ENCODE data around the gene EIF1B. TPM values are rescaled to one million over a fixed set of nuclear protein-coding genes. Genes with fewer than 3 reads are reported as not detected.
"Not testable (repeated sequence)": the region's sequence is repeated elsewhere in the genome, so short reads cannot be mapped to it uniquely, and the experiment has no call there.

EIF1B gene
- 17.9 TPM for total RNA-seq

DNA sequence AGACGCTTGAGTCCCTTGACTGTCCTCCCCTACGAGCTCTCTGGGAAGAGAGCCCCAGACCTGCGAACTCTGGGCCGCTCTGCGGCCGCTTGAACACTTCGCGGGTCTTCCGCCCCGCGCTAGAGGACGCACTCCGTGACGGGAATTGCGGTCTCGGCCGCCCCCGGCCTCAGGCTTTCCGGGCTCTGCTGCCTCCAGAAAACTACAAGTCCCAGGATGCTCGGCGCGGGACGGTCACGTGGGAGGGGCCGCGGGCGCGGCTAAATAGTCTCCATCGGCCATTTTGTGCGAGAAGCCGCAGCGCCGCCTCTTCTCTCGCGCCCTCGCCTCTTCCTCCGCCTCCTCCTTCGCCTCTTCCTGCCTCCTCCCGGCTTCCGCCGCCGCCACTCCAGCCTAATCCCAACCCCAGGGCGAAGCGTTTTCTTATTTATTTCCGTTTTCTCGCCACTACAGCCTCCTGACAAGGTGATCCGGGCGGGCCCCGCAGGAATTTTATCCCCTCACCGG is at the start of gene EIF1B:
TSS of gene EIF1B (plus strand) at position 290 of the 507 bp plus-strand sequence. CDS start 235 bp downstream, outside the sequence.
- peak; percentile 94 for ATAC-seq
- peak; percentile 99 for DNase-seq (ENCODE audit: low spot score)

DNA sequence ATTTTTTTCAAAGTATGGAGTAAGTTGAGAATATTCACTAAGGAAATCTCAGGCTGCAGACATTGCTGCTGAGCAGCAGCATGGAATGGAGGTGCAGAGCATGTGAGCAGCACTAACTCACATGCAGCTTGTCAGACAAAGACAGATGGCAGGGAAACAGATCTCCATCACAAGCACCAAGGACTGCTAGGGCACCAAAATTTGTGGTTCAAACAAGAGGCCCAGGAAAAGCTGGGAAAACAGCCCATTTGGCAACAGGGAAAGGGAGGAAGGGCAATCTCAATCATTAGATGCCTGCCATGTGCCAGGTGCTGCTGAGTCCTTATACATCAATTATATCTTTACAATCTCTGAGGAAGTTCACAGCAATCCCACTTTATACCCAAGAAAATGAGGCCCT is 47.2 kb upstream of the EIF1B start:
- DNase-seq (ENCODE audit: low spot score) (no peak), ATAC-seq (peak; percentile 64)

DNA sequence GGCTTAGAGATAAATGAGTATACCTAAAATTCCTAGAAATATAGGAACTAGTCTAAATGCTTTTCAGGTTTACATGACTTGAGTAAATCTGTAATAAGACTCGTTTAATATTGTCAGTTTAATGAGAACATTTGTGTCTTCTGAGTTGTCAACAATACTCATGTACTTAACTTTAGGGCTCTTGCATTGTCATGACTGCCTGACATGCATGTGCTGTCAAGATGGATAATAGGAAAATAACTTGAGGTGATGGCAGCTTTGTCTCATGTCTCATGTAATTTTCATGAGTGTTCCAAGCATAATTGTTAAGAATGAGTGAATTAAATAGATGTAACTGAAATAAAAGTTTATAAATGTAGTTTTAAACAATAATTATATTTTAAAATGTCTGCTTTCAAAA is 45.1 kb upstream of the EIF1B start:
- ATAC-seq (no peak), DNase-seq (ENCODE audit: low spot score) (no peak)

DNA sequence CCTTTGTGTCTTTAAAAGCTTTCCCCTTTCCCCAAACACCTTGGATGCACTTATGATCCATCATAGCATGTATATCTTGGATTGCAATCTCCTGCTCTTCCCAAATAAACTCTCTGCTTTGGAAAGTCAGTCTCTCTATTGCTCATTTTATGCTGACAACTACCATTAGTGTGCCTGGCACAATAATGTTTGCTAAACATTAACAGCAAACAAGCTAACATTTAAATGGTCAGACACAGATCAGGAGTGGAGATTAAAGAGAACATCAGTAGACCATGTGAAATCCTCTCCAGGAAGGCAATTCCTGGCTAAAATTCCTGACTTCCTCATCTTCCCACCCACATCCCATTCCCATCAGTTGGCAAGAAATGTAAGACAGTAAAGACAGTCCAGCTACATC is 44.3 kb upstream of the EIF1B start:
- ATAC-seq: peak; percentile 80

DNA sequence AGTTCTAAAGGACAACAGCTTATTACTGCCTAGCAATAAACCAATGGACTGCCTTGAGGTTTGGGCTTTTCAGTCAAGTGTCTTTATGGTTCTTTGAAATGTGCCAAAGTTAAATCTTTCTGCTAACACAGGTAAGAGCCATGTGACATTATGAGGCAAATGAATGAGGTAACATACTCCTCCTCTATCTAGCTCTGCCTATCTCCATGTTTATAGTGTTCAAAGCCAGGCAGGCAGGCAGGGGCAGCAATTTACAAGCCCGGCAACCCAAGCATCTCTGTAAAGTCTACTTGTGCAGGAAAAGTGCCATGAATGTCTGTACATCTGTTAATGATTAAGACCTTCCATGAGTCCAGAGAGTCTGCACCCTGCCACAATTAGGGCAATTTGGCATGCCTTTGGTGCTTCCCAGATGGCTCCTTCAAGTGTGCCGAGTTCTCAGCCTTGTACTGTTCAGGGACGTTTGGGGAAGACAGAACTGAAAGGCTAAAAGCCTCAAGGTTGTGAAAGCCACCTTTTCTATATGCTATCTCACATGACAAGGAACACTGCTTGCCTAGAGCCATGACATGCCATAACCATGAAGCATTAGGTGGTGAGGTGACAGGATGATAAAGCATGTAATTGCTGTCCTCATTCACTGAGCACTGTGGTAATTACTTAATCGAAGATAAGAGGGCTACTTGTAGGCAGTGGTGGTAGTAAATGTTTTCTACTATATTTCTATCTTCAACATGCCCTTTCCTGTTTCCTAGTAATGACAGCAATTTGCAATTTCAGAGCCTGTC is 41.4 kb upstream of the EIF1B start:
- ATAC-seq (peak; percentile 70), DNase-seq (ENCODE audit: low spot score) (no peak)

More for the DNA sequence above, 44.3 kb upstream of the EIF1B start:
- no peak for DNase-seq (ENCODE audit: low spot score)

DNA sequence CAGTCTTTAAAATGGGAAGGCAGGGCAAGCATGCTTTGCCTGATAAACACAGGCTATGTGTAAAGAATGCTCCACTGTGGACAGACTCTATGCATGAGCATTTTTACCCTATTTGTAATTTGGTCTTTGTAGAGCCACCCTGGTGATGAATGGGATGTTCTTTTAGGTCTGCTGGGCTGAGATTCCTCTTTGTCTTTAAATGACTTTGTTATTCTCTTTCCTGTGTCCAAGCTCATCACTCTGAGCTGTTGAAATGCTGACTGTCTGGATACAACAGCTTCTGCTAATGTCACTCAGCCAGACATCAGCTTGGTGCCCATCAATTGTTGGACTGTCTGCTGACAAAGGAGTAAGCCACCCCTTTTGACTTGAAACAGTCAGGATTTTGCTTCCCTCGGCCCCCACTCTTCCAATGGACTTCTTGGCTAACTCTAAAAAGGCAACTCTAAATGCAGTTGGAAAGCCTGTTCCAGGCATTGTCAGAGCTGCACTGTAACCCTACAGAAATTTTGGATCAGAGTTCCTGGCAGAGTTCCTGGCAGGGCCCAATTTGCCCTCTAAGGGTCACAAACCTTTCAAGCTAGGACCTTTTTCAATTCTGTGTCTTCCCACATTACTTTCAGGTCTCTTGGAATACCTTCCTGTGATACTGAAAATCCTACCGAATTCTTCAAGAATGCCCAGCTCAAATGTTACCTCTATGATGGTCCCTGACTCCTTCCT is 40.5 kb upstream of the EIF1B start:
- DNase-seq (ENCODE audit: low spot score) (no peak), ATAC-seq (peak; percentile 51)

DNA sequence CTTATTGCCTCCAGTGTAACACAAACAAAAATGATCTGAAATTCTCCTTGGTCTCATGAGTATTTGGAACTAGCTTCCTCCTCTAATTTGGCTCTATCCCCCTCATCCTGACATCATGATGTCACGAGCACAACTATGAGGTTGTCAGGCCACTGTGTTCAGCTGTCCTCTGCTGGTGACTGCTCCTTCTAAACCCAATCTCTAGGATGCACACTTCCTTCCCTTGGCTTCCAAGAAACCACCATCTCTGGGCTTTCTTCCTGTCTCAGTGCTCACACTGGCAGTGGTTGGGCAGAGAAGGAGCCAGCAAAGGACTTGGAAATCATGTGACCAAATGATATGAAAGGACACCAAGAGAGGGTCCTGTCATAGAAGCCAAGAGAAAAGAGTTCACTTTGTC is 30.7 kb upstream of the EIF1B start:
- DNase-seq (ENCODE audit: low spot score): no peak
- ATAC-seq: no peak

DNA sequence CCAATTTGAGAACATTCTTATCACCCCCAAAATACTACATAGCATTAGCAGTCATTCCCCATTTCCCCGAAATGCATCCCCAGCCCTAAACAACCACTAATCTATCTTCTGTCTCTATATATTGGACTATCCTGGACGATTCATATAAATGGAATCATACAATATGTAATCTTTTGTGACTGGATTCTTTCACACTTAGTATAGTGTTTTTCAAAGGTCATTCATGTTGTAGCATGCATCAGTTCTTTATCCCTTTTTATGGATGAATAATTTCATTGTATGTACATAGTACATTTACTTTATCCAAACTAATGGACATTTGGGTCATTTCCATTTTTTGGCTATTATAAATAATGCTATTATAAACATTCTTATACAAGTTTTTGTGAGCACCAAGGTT is 27.5 kb upstream of the EIF1B start:
- no peak for ATAC-seq

DNA sequence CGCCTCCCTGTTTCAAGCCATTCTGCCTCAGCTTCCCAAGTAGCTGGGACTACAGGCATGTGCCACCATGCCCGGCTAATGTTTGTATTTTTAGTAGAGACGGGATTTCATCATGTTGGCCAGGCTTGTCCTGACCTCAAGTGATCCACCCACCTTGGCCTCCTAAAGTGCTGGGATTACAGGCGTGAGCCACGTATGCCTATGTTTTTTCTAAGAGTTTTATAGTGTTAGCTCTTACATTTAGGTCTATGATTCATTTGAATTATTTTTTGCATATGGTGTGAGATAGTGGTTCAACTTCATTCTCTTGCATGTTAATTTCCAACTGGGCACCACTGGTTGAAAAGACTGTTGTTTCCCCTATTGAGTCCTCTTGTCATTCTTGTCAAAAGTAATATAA is 26.4 kb upstream of the EIF1B start:
- not testable (repeated sequence) for ATAC-seq; DNase-seq (ENCODE audit: low spot score)

More for the DNA sequence above, 27.5 kb upstream of the EIF1B start:
- no peak for DNase-seq (ENCODE audit: low spot score)

DNA sequence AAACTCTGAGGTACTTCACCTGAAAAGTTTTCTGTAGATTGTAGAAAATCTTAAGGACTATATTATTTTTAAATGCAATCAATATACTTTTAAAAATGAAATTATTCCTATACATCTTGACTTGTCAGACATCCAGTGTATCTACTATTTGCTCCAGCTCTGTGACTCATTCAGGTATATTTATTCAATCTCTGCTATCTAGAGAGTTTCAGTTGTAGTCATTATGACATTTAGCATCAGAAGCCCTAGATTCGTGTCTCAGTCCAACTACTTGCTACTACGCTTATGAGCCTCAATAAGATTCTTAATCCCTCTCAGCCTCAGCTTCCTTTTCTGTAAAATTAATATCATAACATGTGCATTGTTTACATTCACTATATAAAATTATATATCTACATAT is 22.3 kb upstream of the EIF1B start:
- DNase-seq (ENCODE audit: low spot score): no peak
- ATAC-seq: no peak

DNA sequence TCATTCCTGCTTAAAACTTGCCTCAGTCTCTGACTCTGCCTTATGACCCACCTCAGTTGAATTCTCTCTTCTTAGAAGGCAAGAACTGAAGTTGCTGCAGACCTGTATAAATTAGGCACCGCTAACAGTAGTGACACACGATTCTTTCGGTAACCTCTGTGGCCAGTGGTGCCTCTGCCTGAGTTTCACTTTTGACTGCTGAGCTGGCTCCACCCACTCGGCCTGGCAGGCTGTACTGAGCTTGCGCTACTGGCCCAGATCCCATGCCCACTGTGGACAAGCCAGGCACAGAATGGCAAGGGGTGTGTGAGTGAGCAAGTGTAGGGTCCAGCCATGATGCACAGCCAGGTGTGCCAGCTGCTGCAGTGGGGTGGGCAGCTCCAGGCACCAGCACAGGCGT is 19.1 kb upstream of the EIF1B start:
- ATAC-seq: peak; percentile 85
- DNase-seq (ENCODE audit: low spot score): no peak

DNA sequence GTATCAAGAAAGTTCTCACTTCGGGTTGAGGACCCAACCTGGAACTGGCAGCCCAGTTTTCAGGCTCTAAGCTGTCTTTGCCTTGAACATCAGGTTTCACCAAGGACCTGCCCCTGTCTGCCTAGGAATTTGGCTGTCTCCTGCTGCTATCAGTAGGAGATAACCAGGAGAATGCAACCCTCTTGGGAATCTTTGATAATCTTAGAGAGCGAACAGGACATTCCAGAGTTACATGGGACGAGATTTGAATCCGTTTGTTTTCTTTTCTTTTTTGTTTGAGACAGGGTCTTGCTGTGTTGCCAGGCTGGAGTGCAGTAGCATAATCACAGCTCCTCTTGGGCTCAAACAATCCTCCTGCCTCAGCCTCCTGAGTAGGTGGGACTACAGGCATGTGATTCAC is 18.0 kb upstream of the EIF1B start:
- no peak for ATAC-seq
- DNase-seq (ENCODE audit: low spot score): no peak

DNA sequence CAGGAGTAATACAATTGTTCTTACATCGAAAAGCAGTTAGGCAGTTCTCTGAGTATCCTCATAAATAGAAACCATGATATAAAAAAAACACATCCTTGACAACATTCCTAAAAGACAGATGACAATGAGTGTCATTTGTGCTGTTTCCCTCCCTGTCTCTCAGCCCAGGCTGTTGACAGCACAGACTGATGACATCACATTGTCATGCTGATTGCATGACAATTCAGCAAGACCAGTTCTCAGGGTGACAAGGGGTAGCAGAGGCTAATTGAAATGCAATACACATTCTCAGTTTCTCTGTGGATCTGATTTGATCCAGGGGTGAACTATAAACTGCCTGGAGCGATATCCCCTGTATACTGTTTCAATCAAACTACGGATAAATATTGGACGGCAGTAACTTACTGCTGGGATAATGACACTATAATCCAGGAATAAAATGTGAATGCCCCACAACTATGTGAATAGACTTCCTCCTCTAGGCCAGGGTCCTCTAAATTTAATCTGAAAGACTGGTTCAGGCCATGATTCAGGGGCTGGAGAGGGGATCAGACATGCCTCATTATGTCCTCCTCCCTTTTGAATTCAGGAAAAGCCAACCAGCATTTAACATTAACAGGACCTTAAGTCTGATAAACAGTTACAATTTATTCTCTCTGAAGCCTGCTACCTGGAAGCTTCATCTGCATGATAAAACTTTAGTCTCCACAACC is 16.7 kb upstream of the EIF1B start:
- ATAC-seq: no peak
- no peak for DNase-seq (ENCODE audit: low spot score)

DNA sequence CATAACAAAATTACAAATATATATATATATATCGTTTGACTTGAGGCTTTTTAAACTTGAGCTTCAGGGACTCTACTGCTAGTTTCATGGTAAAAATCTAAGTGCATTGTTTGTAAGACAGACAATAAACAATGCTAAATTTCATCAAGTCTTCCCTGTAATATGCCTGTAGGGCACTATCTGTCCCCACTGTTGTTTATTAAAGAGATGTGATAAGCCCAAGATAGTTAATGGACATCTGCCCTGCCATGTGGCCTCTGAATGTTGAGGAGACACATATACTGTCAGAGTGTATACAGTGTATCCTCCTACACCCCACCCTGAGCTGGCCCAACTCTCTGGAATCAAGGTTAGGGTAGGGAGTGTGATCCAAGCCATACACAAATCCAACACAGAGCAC is 15.1 kb upstream of the EIF1B start:
- DNase-seq (ENCODE audit: low spot score): no peak

DNA sequence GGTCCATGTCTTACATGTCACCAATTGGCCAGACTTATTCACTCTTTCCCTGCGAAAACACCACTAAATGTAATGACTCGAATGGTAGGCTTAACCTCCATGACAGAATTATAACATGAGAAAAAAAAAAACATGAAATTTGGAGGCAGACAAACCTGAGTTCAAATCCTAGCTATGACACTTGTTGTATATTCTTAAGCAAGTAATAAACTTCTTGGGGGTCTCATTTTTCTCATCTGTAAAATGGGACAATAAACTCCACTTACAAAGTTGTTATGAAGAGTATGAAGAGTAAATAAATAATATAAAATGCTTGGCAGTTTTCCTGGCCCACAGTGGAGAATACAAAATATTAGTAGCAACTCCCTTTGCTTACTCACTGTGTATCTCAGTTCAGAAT is 11.4 kb upstream of the EIF1B start:
- no peak for DNase-seq (ENCODE audit: low spot score)
- ATAC-seq: no peak

More for the DNA sequence above, 15.1 kb upstream of the EIF1B start:
- ATAC-seq: no peak

DNA sequence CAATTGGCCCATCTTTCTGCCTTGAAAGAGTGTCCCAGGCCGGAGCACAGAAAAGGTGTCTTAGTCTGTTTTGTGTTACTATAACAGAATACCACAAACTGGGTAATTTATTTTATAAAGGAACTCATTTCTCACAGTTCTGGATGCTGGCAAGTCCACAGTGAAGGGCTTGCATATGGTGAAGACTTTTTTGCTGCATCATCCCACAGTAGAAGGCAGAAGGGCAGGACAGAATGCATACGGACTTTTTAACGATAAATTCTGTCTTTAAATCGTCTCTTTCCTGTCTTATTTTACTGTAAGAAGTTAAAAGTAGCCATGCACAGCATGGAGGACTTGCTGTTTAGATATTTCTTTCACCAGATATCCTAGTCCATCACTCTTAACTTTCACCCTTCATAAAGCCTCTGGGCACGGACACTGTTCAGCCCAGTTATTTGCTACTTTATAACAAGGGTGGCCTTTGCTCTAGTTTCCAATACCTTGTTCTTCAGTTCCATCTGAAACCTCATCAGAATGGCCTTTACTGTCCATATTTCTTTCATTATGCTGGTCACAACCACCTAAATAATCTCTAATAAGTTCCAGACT is 10.3 kb upstream of the EIF1B start:
- no peak for DNase-seq (ENCODE audit: low spot score)
- no peak for ATAC-seq

DNA sequence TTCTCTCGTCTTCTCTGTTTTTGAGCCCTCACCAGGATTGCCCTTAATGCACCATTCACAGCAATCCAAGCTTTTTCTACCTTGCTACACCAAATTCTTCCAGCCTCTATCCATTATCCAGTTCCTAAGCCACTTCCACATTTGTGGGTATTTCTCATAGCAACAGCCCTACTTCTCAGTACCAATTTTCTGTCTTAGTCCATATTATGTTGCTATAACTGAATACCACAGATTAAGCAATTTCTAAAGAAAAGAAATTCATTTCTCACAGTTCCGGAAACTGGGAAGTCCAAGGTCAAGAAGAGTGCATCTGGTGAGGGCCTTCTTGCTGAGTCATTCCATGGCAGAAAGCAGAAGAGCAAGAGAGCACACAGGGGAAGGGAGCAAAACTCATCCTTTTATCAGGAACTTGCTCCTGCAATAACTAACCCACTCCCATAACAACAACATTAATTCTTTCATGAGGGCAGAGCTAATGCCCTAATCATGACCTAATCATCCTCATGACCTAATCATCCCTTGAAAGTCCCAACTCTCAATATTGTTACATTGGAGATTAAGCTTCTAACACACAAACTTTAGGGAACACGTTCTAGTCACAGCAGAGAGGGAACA is 9.7 kb upstream of the EIF1B start:
- ATAC-seq (peak; percentile 76), DNase-seq (ENCODE audit: low spot score) (no peak)

DNA sequence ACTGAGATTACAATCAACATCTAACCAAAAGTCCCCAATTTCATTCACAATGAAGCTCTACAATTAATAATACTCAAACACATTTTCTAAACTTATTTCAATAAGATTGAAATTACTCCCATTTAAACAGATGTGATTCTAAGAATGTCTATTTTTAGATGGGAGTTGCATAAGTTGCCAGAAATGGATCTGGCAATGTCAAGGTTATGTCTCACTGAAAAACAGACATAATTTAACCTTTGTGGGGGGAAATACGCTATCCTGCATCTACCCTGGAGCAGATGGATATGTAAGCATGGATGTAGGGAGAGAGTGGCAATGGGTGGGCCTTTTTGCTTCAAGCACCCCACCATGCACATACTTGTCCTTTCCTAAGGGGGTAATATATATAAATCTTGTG is 6.7 kb upstream of the EIF1B start:
- ATAC-seq (no peak), DNase-seq (ENCODE audit: low spot score) (no peak)

DNA sequence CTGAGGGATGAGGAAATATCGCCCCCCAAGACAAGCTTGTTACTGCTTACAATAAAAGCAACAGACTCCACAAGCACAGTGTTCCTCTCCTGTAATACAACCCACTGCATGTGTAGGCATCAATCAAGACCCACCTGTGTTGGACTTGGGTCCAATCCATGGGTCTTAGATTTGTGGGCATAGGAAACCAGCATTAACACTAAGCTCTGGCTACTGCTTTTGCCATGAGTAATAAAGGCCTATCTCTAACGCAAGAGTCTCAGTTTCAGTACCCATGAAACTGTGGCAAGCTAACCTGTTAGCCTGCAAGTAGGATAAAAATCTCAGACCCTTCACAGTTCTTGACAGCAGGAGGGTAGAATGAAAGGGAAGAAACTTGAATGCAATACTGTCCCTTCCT is 5.2 kb upstream of the EIF1B start:
- ATAC-seq (no peak), DNase-seq (ENCODE audit: low spot score) (no peak)

DNA sequence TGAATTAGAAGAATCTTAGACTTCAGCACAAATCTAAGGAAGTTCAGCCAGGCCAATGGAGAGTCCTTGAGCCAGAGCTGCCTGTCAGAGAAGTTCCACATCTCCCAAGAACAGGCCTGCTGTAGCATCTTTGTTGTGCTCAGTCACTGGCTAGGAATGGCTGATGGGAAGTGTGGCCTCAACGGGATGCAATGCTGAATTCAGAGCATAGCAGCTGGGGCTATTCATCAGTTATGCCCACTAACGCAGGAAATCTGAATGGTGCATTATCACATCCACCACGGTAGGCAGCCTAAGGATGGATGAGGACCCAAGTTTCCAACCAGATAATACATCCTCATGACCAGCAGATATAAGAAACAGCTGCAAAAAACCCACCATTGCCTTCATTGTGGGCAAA is 3.2 kb upstream of the EIF1B start:
- no peak for DNase-seq (ENCODE audit: low spot score)

DNA sequence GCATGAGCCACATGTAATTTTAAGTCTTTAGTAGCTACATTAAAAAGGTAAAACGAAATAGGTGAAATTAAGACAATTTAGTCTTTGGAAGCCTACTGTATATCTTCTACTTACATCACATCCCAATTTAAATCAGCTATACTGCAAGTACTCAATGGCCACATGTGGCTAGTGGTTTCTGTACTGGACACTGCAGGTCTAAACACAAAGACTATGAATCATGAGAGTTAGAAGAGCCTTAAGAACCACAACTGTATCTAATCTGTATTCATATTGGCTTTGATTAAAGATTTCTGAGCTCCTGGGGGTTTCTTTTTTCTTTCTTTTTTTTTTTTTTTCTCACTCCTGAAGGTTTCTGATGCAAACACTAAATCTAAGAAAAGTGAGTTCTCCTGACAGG is 2.3 kb upstream of the EIF1B start:
- ATAC-seq (no peak), DNase-seq (ENCODE audit: low spot score) (no peak)

More for the DNA sequence above, 3.2 kb upstream of the EIF1B start:
- ATAC-seq: no peak
